GM13977 (cell line): ENCODE measurements around the gene TMEM273.

Experiments used
- DNase-seq: peaks from one replicate; pipeline ENCODE4 v3.0.0; 2012; ENCODE audit warnings: low spot score
- CTCF ChIP-seq: IDR thresholded peaks from 2 replicates; pipeline ENCODE4 v1.5.1; 2012; ENCODE audit warnings: mild to moderate bottlenecking, control low read depth; ENCODE audit not compliant: insufficient read depth; ENCODE audit errors: extremely low read depth, missing control alignments
- in situ Hi-C: fragments of 300-500 bp; cut with MboI; formaldehyde crosslinking; loops from one replicate; pipeline ENCODE4 v1.12.0; 2022; ENCODE audit warnings: low sequenced_read_pairs, low pct_unique_long_range_greater_than_20kb, mixed read lengths, inconsistent platforms; ENCODE audit not compliant: unreplicated experiment

Gene TMEM273

DNA sequence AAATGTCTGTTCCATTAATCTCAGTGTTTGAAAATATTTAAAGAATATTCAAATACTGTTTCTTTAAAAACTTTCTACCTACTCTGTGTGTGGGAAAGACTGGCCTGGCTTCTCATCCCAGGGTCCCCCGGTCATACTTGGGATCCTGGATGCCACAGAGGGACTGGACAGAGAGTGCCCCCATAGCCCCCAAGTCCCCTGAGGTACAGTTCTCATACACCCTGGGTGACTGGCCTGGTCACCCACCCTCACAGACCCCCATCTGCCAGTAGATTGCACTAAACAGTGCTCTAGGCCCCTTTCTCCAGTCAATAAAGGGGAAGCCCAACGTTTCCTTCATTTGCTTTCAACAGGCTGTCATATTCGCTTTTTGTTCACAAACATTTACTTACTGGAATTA, 3.0 kb downstream of the TMEM273 start:
- TF ChIP-seq CTCF: no peak
- in situ Hi-C loops: loop anchor here (25.0 kb wide), 1 partner anchor 523 kb away; no protein-coding TSS in a partner anchor
- DNase-seq: no peak

DNA sequence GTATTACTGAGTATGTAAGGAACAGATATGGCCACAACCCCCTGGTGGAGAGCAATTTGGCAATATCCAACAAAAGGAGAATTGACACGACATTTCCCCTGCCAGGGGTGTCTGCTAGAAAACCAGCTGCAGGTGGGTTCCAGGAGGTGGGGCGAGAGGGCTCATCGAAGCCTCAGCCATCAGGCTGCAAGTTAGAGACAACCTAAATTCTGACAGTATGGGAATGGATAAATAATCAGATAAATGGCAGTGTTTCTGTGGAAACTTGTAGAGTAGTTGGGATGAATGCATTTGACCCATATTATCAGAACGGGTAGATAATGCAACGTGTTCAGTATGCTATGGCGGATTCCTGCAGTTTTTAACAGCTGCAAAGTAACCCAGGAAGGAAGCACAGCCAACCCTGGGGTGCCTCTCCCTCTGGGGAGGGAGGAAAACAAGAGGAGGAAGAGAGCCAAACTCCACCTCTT, 3.5 kb downstream of the TMEM273 start:
- in situ Hi-C loops: loop anchor here (25.0 kb wide), 1 partner anchor 522 kb away; no protein-coding TSS in a partner anchor
- no peak for DNase-seq

GRCh38 chr10:49183596-49184542, 4.3 kb downstream of the TMEM273 start:
- in situ Hi-C loops: loop anchor here (25.0 kb wide), 1 partner anchor 522 kb away; no protein-coding TSS in a partner anchor
- DNase-seq: no peak

More for the DNA sequence above, 3.5 kb downstream of the TMEM273 start:
- no peak for TF ChIP-seq CTCF

DNA sequence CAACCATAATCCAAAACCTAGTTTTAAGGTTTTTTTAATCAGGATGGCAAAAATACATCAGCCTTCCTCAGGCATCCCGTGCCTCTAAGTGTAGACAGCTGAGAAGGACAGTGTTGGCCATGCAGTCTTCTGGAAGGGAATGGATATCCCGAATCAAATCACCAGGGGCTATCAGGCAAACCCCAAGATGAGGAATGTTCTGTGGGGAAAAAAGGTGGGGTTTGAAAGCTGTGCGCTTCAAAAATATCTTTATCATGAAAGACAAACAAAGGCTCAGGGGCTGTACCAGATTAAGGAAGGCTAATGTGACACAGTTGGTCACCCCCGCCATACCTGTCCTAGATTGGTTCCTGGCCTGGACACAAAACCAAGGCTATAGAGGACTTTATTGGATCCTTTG, 5.4 kb downstream of the TMEM273 start:
- DNase-seq: no peak
- TF ChIP-seq CTCF: no peak
- in situ Hi-C loops: loop anchor here (25.0 kb wide), 1 partner anchor 520 kb away; no protein-coding TSS in a partner anchor

More at GRCh38 chr10:49183596-49184542, 4.3 kb downstream of the TMEM273 start:
- TF ChIP-seq CTCF: no peak

GRCh38 chr10:49180444-49180860, 7.7 kb downstream of the TMEM273 start:
- DNase-seq: no peak
- in situ Hi-C loops: loop anchor here (25.0 kb wide), 1 partner anchor 518 kb away; no protein-coding TSS in a partner anchor
- no peak for TF ChIP-seq CTCF

DNA sequence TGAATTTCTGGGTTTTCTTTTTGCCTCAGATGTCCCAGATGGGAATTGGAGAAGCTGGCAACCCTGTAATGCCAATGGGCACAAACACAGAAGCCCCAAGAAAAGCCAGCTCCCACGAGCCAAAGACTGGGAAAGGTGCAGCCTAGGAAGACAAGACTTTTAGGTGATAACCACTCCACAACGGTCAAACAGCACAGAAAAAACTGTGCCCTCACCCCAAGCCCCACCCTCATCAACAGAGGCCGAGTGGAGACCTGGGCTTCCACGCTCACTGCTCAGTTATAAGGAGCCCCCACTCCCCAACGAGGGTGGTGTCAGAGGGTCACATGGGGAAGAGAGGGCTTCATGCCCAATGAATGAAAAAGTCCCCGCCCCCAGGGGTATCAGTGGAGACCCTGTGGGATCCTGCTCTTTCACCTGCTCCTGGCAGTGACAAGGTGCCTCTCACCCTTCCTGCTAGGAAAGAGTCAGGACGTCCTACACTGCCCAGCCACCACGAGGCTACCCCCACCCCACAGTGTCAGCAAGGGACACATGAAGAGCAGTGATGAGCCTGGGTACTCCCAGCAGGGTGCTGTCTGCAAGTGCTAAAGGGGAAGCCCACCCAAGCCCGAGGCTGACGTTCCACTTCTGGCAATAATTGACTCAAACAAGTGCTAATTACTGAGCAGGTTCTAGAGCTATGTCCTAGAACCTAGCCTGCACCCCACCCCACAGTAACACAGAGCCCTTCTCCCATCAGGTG, 8.3 kb downstream of the TMEM273 start:
- TF ChIP-seq CTCF: no peak
- in situ Hi-C loops: loop anchor here (25.0 kb wide), 1 partner anchor 518 kb away; no protein-coding TSS in a partner anchor
- no peak for DNase-seq
